ENCODE measurements around the gene RHOT2.

DNA sequence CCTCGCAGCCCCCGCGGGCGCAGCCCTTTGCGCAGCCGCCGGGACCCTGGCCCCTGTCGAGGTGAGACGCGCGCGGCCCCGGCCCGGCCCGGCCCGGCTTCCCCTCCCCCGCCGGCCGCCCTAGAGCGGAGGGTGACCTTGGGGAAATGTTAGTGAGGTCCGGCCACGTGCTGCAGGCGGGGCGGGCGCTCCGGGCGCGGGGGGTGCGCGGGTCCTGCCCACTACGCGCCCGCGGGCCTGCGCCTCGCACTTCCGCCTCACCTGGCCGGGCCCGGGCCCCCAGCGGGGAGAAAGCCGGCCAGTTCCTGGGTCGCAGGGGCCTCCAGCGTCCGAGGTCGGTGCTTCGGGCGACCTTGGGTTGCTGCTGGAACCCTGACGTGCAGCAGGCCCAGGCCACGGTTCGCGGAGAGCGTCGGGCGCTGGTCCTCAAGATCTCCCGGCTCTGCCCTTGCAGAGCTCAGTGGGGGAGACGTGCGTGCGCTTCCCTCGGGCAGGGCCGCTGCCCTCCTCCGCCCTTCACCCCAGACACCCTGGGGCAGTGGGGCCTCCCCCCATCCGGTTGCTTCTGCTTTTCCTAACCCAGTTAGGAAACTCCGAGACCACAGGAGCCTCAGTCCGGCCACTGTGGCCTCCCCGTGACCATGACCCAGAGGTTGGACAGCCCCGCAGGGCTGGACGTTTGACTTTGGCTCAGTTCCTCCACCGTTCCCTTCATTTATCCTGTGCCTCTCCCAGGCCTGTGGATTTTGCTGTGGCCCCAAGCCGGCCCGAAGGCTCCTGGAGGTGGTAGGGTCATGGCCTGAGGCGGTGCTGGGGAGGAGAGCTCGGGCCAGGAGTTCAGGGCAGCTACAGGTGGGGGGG, 25.5 kb upstream of the RHOT2 start:
- TF ChIP-seq, protein P1, sequence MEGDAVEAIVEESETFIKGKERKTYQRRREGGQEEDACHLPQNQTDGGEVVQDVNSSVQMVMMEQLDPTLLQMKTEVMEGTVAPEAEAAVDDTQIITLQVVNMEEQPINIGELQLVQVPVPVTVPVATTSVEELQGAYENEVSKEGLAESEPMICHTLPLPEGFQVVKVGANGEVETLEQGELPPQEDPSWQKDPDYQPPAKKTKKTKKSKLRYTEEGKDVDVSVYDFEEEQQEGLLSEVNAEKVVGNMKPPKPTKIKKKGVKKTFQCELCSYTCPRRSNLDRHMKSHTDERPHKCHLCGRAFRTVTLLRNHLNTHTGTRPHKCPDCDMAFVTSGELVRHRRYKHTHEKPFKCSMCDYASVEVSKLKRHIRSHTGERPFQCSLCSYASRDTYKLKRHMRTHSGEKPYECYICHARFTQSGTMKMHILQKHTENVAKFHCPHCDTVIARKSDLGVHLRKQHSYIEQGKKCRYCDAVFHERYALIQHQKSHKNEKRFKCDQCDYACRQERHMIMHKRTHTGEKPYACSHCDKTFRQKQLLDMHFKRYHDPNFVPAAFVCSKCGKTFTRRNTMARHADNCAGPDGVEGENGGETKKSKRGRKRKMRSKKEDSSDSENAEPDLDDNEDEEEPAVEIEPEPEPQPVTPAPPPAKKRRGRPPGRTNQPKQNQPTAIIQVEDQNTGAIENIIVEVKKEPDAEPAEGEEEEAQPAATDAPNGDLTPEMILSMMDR (IDR thresholded peaks at IDR 0.05), result no peak
- TF ChIP-seq POLR2A (IDR thresholded peaks at IDR 0.05), result no peak

Measured in adrenal gland (tissue), 5 donors.